ENCODE data around the gene FAM177B. TPM values are rescaled to one million over a fixed set of nuclear protein-coding genes. Genes with fewer than 3 reads are reported as not detected.
A peak's percentile ranks its signal among the peaks of the same experiment; 100 is the strongest.

Gene FAM177B
- polyA plus RNA-seq (ENCODE audit: insufficient read length in 4 of 4) = under 1 TPM in 3 of 4 donors, not detected in 1; 0.13 to 0.35 (median 0.22) TPM

DNA sequence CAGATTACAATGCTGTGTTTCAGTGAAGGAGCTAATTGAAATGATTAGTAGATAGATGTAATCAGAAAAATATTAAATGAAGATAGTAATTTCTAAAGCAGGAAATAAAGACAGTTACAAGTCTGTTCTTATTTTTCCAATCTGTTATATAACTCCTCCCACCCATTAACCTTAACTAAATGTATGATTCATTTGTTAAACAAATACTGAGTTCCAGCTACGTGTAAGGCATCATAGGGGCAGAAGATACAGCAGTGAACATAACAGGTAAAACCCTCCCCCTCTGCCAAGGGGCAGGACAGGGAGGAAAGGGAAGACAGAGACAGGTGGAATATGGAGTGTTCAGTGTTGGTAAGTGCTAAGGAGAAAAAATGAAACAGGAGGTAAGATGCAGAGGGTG is at the start of gene FAM177B:
TSS of gene FAM177B (plus strand) at position 231 of the 400 bp plus-strand sequence. CDS start 9,344 bp downstream, outside the sequence.
- no peak for DNase-seq (ENCODE audit: low read depth in 4 of 4, low spot score in 2 of 4)

DNA sequence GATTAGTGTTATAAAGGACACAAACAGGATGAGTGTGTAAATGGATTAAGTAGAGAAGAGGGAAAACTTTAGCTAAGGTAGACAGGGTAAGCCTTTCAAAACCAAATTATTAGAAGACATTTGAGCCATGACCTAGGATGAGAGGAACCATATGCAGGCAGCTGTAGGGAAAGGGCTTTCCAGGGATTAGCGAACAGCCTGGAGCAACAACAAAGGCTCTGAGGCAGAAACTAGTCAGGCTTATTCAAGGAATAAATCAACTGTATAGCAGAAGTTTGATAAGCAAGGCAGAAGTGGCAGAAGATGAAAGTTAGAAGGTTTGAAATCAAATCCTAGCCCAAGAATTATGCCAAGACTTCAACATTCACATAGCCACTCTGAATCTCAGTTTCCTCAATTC is 46.0 kb upstream of the FAM177B start:
- DNase-seq (ENCODE audit: low read depth in 4 of 4, low spot score in 2 of 4) = no peak

DNA sequence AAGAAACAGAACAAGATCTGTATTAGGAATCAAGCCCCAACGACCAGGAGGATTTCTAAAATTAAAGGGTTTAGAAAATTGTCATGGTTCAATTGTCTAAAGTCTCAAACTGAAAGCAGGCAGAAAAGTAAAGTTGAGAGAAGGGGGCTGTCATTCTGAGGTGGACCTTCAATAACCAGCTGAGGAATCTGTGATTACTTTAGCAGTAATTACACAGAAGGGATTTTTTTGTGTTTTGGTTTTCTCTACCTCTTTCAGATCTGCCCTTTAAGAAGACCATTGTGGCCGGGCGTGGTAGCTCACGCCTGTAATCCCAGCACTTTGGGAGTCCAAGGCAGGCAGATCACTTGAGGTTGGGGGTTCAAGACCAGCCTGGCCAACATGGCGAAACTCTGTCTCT is 42.1 kb upstream of the FAM177B start:
- DNase-seq (ENCODE audit: low read depth in 4 of 4, low spot score in 2 of 4) = no peak

DNA sequence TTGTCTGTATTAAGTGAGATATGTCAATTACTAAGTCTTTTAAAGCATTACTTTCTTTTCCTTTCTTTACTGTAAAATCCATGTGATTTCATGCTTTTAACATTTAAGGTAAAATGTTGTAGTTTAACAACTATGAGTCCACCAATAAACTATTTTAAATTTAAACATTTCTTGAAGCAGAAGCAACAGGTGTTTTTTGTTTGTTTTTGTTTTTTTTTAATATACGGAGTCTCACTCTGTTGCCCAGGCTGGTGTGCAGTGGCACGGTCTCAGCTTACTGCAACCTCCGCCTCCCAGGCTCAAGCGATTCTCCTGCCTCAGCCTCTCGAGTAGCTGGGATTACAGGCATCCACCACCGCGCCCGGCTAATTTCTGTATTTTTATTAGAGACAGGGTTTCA is 40.3 kb upstream of the FAM177B start:
- DNase-seq (ENCODE audit: low read depth in 4 of 4, low spot score in 2 of 4) = no peak

DNA sequence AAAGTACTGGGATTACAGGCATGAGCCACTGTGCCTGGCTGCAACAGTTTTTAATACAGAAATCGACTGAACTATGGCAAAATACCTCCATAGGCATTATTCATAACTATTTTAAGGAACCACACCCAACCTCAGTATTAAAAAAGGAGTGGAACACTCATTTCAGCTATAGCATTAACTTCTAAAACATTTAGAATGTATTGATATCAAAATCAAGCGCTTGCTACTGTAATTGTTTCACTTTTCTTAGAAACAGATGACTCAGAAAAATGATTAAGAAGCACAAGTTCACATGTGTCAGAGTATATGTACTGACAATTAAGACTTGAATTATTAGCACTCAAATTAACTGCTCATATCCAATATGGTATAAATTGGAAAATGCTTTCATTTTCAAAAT is 39.8 kb upstream of the FAM177B start:
- DNase-seq (ENCODE audit: low read depth in 4 of 4, low spot score in 2 of 4) = no peak

DNA sequence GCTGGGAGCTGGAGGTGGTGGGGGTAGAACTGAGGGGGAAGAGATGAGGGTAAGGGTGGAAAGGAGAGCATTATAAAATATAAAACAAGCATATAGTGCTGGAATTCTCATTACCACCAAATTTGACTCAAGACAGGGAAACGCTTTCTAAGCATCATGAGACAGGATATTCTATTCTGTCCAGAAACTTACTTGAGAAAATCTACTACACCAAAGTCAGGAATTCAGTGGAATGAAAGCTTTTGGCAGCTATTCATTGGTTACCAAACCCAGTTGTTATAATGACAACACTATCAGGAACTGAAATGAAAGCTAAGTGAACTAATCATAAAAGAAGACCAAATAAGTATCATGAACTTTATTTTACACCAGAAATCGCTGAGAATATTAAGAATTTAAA is 39.2 kb upstream of the FAM177B start:
- DNase-seq (ENCODE audit: low read depth in 4 of 4, low spot score in 2 of 4) = no peak

DNA sequence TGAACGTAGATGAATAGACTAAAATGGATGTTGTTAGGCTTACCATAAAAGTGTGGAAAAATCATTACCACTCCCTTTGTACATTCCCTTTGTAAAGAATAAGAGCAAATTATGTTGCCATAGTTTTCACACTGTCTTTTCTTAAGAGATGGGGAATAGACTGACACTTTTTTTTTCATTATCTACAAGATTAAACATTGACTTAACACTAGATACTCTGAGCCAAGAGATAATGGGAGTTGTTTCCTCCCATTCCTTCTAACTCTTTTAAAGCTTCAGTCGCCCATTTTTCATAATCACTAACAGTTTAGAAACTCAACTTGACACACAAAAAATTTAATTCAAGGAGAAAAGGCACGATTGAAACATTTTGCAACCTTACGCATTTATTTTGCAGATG is 34.8 kb upstream of the FAM177B start:
- DNase-seq (ENCODE audit: low read depth in 4 of 4, low spot score in 2 of 4) = no peak

DNA sequence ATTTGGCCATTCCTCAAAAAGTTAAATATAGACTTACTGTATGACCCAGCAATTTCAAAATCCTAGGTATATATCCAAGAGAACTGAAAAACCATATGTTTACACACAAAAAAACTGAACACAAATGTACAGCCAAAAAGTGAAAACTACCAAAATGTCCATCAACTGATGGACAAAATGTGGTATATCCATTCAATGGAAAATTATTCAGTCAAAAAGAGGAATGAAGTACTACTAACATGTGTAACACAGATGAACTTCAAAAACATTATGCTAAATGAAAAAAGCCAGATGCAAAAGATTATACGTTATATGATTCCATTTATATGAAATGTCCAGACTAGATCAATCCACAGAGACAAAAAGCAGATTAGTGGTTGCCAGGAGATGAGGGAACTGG is 32.7 kb upstream of the FAM177B start:
- no peak for DNase-seq (ENCODE audit: low read depth in 4 of 4, low spot score in 2 of 4)

DNA sequence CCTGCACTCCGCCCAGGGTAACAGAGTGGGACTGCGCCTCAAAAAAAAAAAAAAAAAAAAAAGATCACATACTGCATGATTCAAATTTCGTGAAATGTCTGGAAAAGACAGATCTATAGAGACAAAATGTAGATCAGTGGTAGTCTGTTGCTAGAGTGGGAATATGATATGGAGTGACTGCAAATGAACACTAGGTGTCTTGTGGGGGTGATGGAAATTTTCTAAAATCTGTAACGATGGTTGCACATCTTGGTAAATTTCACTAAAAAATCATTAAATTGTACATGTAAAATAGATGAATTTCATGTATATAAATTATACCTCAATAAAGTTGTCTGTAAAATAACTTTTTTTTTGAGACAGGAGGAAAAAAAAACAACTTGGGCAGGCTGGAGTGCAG is 30.2 kb upstream of the FAM177B start:
- DNase-seq (ENCODE audit: low read depth in 4 of 4, low spot score in 2 of 4) = no peak

DNA sequence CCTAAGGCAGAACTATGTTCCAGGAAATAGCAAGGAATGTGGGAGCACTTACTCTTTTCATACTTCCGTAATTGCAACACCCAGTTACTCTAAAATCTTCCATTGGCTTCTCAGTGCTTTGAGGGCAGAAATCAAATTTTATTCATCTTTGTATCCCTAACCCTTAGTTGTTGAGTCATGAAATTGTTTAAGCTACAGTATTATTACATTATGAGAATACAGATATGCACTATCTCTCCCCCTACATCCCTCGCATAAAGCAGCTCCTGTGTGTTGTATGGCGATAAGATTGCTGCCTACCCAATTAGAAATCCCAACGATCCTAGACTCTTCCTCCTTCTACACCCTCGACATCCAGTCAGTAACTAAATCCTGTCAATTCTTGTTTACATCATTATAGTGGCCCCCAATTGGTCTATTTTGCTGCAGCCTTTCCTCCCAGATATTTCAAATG is 27.3 kb upstream of the FAM177B start:
- DNase-seq (ENCODE audit: low read depth in 4 of 4, low spot score in 2 of 4) = no peak

DNA sequence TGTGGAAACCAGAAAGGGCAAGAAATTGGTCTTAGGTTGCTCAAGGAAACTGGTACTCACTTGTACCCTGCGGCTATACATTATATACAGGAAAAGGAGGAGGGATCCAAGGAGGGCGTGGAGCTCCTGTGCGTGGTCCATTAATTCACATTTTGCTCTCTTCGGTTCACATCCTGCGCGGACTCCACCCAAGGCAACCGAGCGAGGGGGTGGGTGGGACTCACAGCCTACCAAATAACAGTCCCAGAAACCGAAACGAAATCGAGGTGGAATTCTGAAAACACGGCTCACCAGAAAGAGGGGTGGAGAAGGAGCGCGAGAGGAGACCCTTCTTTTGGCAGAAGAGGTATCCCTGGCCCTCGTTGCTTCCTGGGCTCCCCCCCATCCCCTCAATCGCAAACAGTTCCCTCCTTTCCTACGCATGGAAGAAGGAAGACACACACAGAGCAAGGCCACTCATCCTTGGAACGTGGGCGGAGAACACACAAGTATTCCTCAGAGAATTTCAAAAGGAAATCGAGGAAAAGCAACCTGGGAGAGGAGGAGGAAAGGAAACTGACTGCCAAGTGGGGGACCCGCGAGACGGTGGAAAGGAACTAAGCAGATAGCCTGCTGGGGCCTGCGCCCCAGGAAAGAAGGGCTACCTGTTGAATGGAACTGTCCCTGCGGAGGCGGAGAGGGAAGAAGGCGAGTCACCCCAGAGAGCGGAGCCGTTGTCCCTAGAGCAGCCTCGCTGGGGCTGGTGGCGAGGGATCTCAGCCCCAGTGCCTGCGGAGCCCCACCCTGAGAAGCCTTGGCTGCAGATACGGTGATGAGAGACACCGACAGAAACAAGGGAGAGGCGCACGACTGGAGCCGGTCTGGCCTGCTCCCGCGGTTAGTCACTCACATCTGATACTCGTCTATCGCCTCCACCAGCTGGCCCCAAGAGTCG is 25.4 kb upstream of the FAM177B start:
- peak; percentile 32 to 65 (median 60) for DNase-seq (ENCODE audit: low read depth in 4 of 4, low spot score in 2 of 4)

DNA sequence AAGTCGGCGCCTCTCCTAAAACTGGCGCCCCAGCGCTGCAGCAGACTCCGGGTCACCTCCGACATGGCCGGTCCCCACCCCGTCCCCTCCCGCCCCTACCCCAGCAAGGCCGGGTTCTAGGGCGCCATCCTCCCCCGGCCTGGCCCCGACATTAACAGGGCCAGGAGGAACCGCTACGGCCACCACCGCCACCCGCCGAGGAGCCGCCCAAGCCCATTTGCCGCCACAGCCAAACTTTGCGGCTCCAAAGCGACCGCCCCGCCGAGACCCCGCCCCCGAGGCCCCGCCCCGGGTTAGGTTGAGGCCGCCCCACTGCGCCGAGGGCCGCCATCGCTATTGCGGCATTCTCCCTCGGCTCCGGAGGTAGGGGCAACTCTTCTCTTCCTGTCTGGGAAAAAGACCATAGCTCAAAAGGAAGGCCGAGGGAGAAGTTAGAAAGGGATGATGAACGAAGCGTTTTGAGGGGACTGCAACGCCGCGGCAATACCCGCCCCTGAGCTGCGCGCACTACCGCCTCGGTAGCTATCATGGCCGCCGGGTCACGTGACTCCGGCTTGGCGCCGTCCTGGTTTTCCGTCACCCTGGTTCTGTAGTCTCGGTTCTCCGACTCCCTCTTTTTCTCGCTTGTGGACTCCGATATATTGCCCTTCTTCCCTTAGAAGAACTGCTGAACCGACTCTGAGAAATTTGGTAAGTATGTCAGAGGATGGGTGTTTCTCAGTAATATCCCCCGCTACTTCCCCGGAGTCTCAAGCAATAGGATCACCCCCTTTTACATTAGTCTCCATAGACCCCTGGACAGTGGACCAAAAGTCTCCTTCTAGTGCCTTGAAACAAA is 24.5 kb upstream of the FAM177B start, which contains the start of the genes AIDA and BROX:
TSS of gene AIDA (minus strand) at position 239 of the 838 bp plus-strand sequence. CDS start at position 65, 174 bp downstream.
TSS of gene BROX (plus strand) at position 312 of the 838 bp plus-strand sequence. CDS start 3,136 bp downstream, outside the sequence.
- peak; percentile 79 to 96 (median 83) for DNase-seq (ENCODE audit: low read depth in 4 of 4, low spot score in 2 of 4)

DNA sequence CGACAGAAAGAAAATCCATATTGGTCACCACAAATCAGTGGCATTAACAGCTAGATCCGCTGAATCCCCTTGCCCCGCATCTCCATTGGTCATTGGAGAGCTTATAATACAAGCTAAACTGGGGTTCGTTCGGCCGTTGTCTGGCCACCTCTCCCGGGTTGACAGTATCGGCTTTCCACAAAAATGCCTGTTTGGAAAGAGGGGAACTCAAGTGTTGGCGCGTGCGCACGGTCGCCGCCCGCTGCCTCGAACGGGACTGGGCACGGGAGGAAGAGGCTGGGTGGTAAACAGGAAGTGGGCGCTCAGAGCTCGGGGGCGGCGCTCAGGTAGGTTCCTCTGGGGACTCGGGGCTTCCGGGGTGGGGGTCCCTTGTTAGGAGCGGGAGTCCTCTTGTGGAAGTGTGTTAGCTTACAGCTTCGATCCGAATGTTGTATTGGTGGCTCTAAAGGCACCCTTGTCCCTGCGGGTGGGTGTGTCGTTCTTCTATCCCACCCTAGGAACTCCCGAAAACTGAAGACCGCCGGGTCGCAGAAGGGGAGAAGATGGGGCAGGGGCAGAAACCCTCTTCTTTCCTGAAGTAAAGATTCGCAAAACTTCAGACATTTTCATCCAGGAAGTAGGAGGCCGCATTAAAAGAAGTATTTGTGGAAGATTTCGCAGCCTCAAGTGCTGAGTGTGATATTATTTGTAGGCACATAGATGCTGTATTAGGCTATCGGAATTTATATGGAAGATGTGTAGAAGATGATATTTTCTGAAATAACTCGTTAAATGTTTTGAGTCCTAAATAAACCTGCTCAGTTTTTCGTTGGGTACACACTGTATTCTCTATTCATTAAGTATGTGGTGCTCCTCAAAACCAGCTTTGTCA is 23.7 kb upstream of the FAM177B start:
- peak; percentile 78 to 96 (median 90) for DNase-seq (ENCODE audit: low read depth in 4 of 4, low spot score in 2 of 4)

DNA sequence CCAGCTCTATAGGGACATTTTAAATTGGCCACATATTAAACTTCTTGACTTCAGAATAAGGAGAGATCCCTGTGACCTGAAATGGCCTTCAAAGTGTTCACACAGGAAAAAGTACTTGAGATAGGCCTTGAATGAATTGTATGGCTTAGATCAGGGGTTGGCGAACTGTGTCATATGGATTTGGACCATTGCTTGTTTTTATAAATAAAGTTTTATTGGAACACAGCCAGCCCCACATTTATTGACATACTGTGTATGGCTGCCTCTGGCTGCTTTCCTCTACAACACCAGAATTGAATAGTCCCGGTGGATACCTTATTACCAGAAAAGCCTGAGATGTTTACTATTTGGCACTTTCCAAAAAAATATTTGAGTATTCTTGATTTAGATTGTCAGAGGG is 20.6 kb upstream of the FAM177B start:
- DNase-seq (ENCODE audit: low read depth in 4 of 4, low spot score in 2 of 4) = no peak

DNA sequence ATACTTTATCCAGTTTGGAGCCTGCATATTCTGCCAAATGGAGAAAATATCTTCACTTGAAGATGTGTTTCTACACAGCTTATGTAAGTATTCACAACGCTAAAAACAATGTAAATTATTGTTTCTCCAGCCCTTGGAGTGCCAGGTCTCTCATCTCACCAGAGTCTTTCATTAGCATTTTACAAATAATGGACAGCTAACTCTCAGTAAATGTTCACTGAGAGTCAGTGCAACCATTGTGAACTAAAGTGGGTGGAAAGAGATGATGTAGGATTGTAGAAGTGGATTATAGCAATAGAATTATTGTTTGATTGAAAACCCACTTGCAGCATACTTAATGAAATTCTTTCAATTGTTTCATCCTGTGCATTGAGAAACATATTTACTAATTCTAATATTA is 8.3 kb upstream of the FAM177B start:
- DNase-seq (ENCODE audit: low read depth in 4 of 4, low spot score in 2 of 4) = no peak

DNA sequence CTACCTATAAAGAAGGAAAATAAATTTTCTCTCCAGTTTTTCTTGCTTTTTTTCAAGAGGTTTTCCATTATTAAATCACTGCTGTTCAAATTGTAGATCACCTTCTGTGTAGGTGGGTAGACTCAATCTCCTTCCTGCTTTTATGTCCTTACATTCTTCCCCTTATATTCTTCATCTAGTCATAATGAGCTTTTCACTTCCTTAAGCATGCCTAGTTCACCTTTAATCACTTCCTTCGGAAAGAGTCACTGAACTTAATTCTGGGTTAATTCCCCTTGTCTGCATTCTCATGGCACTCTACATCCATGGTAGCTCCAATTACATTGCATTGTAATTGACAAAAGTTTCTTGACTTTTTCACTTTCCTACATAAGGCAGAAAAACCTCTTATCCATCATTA is 6.1 kb upstream of the FAM177B start:
- no peak for DNase-seq (ENCODE audit: low read depth in 4 of 4, low spot score in 2 of 4)

DNA sequence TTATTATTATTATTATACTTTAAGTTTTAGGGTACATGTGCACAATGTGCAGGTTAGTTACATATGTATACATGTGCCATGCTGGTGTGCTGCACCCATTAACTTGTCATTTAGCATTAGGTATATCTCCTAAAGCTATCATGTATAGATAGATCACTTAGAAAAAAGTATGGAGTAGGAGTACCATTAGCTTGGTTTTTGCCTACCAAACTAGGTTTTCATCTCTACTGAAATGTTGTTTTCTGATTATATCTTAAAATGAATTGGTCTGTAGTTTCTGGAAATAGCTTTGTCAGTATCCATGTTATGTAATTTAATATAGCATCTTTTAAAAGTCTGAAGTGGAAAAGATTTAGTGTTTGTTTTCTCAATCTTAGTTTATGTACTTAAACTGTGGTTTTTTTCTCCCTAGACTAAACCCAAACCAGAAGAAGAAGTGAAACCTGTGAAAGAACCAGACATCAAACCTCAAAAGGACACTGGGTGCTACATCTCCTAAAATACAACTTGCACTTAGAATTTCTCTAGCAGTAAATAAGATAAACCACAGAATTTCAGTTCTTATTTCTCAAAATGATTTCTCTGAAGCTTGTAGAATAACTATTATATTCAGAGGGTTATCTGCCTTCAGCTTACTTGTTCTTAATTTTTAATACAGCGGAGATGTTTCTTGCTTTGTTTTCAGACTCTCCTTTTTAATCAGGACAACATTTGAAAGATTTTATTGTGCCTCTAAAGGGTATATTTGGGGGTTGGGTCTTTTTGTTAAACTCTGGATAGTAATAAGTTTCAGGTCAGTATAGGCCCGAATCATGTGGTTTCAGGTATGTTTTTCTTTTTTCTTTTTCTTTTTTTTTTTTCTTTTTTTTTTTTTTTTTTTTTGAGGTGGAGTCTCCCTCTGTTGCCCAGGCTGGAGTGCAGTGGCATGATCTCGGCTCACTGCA is 4.5 kb upstream of the FAM177B start:
- DNase-seq (ENCODE audit: low read depth in 4 of 4, low spot score in 2 of 4) = no peak

DNA sequence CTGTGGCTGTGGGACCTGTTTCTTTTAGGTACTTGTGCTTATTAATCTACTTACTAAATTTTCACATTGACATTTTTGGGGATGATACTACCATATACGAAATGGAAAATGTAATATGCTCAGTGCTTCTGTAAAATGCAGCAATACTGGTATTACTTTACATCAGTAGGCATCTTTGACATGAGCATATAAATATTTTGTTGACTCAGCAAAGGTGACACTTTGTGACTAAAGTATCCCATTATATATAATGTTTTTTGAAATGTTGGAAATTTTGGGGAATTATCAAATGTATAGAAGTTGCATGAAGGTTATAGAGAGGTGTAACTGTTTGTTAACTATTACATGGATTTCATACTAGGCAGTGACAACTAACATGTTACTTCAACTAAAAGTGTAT is 2.3 kb upstream of the FAM177B start:
- no peak for DNase-seq (ENCODE audit: low read depth in 4 of 4, low spot score in 2 of 4)

DNA sequence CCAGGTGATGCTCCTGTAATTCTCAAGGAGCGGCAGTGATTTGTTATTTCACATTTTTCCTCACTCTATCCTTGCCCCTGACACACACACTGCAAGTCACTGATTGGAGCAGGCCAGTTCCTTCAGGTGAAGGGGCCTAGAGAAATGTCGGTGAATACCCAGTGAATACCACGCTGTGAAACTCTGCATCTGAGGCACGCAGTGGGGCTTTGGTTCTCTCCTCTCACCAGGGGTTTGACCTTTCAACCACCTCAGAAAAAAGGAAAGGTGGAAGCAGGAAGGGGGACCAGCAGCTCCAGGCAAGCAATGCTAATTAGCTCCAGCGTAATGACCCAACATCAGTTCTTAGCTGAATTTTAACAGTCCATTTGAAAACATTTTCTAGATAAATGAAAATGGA is 532 bp upstream of the FAM177B start:
- DNase-seq (ENCODE audit: low read depth in 4 of 4, low spot score in 2 of 4) = no peak

Measured in left renal cortex interstitium (tissue), 4 donors.